Adrenal gland (tissue), 5 donors: ENCODE data around the gene FAP.

Experiments
- CTCF ChIP-seq, 6 experiments: fragments of 450-650 bp in 4 of 6; fragments of 200-600 bp in 2 of 6; sonication (generic) in 1 of 6; IDR thresholded peaks; 1 replicate in 5 of 6; 2 replicates in 1 of 6; pipeline versions ENCODE4 v1.5.1 to v1.8.0; 2016 to 2021; ENCODE audit warnings: antibody characterized with exemption in 6 of 6, mild to moderate bottlenecking in 2 of 6, moderate library complexity in 1 of 6
- POLR2A ChIP-seq, 2 donors: fragments of 450-650 bp; IDR thresholded peaks; one replicate each; pipeline ENCODE4 v1.6.1; 2017; ENCODE audit warnings: antibody characterized with exemption in 2 of 2, mild to moderate bottlenecking in 2 of 2, moderate library complexity in 1 of 2
- donor health status: DM: no; HTN: no; CAD: no.

GRCh38 chr2:162166745-162167144 is 76.5 kb downstream of the FAP start:
- TF ChIP-seq CTCF (IDR thresholded peaks at IDR 0.05) (no peak), POLR2A (IDR thresholded peaks at IDR 0.05) (no peak)
